HG03159 (cell line): ENCODE results near the gene NLGN3.
"Not testable (repeated sequence)": the region's sequence is repeated elsewhere in the genome, so short reads cannot be mapped to it uniquely, and the experiment has no call there.

Experiments used
- ATAC-seq: cut with Tn5 transposase; IDR thresholded peaks from one replicate; pipeline ENCODE4 v1.9.1; 2021; ENCODE audit warnings: mild to moderate bottlenecking, moderate library complexity; ENCODE audit not compliant: unreplicated experiment

The NLGN3 gene

DNA sequence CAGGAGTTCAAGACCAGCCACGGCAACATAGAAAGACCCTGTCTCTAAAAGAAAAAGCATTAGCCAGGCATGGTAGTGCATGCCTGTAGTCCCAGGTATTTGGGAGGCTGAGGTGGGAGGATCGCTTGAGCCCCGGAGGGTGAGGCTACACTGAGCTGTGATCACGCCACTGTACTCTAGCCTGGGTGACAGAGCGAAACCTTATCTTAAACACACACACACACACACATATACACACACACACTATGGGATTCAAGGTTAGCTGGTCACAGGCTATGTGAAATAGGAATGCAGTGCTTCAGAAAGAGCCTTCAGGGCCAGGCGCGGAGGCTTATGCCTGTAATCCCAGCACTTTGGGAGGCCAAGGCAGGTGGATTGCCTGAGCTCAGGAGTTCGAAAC is 23.5 kb downstream of the NLGN3 start:
- no peak for ATAC-seq

GRCh38 chrX:71169586-71169985 is 24.9 kb downstream of the NLGN3 start:
- no peak for ATAC-seq

GRCh38 chrX:71170660-71171059 is 26.0 kb downstream of the NLGN3 start:
- no peak for ATAC-seq

- no peak for ATAC-seq
These were observed 26.6 kb downstream of the NLGN3 start for GRCh38 chrX:71171110-71171801.

DNA sequence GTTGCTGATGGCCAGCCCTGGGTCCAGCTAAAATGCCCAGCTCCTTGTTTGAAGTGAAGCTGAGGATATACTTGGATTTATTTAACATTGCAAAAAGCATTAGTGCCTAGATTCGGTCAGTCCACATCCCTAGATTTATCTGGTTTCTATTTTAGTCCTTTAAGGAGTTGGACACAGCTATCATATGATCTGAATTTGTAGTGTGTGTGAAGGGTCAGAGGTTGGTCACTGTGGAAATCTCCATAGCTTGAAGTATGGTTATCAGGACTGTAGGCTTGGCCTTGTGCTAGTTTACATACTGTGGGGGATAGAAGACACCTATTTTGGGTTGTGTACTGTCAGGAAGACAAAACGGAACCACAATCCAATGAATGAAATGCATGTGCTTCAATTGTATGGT is 28.8 kb downstream of the NLGN3 start:
- ATAC-seq = no peak

GRCh38 chrX:71174795-71175194 is 30.2 kb downstream of the NLGN3 start:
- no peak for ATAC-seq

DNA sequence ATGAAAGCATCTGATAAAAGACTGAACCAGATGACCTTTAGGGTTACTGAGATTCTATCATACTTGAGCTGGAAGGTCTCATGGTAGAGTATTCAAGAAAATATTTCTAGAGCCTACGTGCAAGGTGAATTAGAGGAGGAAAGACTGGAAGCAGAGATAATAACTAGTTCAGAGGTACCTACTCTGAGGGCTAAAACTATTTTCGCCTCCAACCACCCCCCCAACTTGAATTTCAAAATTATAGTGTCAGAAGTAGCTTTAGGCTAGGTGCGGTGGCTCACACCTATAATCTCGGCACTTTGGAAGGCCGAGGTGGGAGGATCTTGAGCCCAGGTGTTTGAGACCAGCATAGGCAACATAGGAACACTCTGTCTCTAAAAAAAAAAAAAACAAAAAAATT is 30.9 kb downstream of the NLGN3 start:
- no peak for ATAC-seq

DNA sequence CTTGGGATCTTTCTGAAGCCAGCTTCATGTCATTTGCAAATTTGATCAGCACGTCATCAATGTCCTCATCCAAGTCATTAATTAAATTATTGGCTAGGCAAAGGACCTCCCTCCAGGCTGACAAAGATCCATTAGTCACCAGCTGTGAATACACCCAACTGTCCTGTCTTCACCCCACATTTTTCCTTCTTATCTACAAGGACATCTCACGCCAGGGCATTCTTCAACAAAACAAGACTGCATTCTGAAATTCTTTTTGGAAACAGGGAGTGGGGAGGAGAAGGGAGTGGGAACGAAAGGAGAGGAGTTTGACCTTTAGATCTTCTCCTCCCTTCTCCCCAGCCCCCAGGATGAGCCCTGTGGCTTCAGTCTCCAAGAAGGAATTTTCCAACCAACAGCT is 32.7 kb downstream of the NLGN3 start:
- ATAC-seq = no peak

- ATAC-seq = no peak
These were observed 34.3 kb downstream of the NLGN3 start for GRCh38 chrX:71178908-71179307.

DNA sequence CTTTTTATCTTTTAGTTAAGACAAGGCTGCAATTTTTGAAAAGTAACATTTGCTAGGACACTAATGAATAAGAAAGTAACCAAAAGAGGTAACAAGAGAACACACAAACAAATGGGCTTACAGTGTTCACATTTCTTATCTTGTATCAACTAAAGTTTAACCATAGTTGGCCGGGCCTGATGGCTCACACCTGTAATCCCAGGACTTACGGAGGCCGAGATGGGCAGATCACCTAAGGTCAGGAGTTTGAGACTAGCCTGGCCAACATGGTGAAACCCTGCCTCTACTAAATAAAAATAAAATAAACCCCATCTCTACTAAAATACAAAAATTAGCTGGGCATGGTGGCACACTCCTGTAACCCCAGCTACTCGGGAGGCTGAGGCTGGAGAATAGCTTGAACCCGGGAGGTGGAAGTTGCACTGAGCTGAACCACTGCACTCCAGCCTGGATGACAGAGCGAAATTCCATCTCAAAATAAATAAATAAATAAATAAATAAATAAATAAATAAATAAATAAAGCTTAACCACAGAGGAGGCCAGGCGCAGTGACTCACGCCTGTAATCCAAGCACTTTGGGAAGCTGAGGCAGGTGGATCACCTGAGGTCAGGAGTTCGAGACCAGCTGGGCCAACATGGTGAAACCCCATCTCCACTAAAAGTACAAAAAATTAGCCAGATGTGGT is 36.1 kb downstream of the NLGN3 start:
- ATAC-seq = not testable (repeated sequence)

DNA sequence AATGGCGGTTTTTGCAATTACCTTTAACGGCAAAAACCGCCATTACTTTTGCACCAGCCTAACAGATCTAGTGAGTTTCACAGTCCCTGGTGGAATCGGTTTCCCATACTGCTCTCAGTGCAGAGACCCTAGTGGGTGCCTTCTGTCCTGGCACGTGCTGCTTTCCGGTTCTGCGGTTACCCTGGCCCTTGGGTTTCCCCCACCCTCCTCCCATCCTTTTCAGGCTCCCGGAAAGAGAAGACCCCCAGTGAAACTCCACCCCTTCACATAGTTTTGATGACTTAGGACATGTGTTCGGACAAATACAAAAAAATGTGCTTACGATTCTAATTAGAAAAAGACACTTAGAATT is 36.9 kb downstream of the NLGN3 start:
- ATAC-seq = peak; percentile 31

DNA sequence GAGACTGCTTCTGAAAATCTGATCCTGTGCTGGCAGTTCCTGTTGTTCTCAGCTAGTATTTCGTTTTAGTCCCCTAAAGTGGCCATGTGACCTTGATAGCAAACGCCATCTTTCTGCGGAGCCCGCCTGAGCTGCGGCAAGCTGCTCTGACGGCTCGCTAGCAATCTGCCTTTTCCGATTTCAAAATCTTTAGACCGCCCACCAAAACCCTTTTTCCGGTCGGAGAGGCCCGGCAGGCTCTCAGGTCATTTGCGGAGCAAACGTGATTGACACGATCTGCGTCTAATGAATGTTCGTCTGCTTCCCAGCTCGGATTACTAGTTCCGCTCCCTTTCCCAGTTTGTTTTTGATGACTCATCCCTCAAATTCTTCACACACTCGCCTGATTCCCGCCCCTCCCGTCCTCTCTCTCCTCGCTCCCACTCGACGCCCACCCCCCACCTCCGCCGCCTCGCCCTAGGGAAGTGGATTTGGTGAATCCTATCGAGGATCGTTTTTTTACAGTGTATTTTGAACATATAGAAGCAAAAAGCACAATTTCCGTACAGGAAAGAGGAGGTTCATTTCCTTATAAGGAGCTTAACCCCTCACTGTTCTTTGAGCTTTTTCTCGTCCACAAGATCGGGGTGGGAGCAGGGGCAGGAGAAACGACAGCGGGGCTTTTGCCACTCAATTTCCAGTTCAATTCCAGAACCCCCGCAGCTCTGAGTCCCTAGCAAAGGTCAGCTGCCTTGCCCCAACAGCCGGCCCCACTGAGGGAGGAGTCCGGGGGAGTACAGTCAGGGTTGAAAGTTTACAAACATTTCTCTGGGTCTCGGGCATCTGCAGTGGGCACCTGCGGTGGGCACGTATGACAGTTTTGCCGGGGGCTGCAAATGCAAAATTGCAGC is 37.5 kb downstream of the NLGN3 start:
- ATAC-seq = peak; percentile 85

DNA sequence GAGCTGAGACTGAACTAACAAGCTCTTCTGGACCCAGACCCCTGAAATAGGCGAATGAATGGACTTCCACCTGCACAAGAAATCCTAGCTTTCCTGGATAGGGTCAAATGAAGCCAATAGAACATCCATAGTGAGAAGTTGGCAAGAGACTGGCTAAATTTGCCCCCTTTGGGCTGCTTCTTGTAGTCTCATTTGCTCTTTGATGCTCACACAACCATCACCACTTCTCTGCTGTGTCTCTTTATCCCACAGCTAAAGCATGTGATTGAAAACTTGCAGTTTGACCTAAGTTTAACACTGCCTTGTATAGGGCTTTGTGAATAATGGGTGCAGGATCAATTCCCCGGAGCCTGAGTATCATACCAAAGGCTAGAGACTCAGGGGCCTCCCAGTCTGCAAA is 38.2 kb downstream of the NLGN3 start:
- no peak for ATAC-seq

- no peak for ATAC-seq
These were observed 38.7 kb downstream of the NLGN3 start for GRCh38 chrX:71183341-71183740.

DNA sequence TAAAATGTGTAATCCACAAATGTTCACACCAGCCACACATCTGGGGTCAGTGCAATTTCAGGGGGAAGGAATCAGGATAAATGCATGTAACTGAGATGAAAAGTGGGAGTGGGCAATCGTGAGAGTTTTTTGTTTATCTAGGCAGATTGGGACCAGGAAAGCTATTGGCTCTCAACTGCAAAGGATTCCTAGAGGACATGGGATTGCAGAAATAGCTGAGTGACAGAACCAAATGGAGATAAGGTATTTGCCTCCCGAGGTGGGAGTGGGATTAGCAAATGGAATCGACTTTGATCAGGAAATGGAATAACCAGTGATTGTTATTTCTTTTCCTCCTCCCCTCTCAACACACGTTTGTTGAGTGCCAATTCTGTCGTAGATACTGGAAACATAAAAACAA is 39.5 kb downstream of the NLGN3 start:
- no peak for ATAC-seq

DNA sequence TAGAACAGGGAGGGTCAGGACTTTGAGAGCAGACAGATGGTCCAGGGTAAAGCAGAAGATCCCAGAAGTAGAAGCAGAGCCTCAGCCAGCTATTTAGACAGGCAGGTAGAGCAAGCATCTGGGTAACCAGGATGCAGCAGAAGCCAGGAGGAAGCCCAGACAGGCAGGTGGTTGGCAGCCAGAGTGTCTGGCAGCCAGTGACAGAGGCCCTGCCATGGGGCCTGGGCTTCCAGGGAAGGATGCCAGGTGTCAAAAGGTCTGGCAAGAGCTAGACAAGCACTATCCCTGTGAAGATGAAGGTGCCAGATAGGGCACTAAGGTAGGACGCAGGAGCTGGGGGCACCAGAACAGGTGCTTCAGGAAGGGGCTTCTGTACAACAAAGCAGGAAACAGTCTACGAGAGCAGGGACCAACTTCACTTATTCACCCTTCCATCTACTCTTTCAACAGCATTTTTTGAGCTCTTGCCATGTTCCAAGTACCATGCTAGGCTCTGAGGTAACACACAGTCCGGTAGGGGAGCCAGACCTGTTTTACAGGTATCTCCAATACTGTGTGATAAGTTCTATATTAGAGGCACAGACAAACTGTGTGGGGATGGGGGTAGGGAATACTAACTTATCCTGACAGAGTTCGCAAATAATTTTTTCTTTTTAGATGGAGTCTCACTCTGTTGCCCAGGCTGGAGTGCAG is 40.3 kb downstream of the NLGN3 start:
- ATAC-seq = no peak

- ATAC-seq = no peak
These were observed 46.6 kb downstream of the NLGN3 start for GRCh38 chrX:71191248-71191647.

GRCh38 chrX:71195964-71196649 is 51.5 kb downstream of the NLGN3 start:
- peak; percentile 43 for ATAC-seq

DNA sequence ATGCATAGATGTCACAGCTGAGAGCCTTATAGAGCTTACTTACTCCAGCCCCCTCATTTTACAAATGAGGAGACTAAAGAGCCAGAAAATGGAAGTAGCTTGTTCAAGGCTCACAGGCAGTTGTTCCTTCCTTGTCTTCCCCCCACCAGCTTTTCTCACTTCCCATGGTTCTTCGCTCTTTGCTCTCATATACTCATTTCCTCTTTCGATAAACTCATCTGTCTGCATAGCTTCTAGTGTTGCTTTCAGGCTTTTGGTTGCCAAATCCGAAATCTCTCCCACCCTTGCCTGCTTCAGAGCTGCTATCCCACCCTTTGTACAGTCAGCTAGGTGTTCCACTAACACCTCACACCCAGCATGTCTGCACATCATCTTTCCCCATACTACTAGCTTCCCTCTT is 53.4 kb downstream of the NLGN3 start:
- peak; percentile 65 for ATAC-seq

DNA sequence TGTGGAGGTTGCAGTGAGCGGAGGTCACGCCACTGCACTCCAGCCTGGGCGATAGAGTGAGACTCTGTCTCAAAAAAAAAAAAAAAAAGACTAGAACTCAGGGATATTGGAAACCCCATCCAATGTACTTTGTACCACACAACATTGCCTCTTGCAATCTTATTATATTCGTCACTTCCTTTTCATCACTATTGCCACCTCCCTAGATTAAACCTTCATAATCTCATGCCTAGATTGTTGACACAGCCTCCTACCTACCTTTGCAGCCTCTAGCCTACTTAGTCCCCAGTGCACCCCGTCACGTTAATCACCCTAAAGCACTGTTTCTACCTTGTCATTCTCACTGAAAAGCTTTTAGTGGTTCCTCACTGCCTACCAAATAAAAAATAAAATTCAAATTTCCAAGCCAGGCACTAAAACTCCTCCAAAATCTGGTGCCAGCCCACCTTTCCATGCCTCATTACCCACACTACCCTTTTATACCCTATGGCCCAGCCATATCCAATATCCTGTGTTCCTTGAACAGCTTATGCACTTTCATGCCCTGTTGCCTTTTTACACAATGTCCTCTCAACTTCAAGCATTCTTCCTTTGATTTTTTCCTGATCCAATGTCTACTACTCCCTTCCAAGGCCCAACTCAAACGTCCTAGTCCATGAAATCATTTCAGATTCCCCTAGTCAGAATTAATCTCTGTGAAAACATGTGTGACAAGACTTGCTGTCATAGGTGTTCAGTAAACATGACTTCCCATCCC is 54.8 kb downstream of the NLGN3 start:
- ATAC-seq = no peak
